IMR-90 (cell line): Measurements from ENCODE around the gene MINDY3.

Source experiments
- FOS ChIP-seq: fragments of 150-350 bp; IDR thresholded peaks from 2 replicates; pipeline ENCODE4 v1.6.1; 2016; ENCODE audit warnings: low read depth, low read length
- MAZ ChIP-seq: IDR thresholded peaks from 2 replicates; pipeline ENCODE4 v1.6.1; 2012; ENCODE audit warnings: low read depth, mild to moderate bottlenecking, low read length, improper control_type of control experiment, moderate library complexity, borderline replicate concordance
- MXI1 ChIP-seq: IDR thresholded peaks from 2 replicates; pipeline ENCODE4 v1.6.1; 2012; ENCODE audit warnings: low read depth, mild to moderate bottlenecking, low read length, moderate library complexity, borderline replicate concordance
- POLR2A ChIP-seq: IDR thresholded peaks from 2 replicates; pipeline ENCODE4 v1.6.1; 2012; ENCODE audit warnings: mild to moderate bottlenecking, low read depth, low read length
- RAD21 ChIP-seq: IDR thresholded peaks from 2 replicates; pipeline ENCODE4 v1.6.1; 2012; ENCODE audit warnings: low read length, improper control_type of control experiment
- RCOR1 ChIP-seq: IDR thresholded peaks from 2 replicates; pipeline ENCODE4 v1.6.1; 2012; ENCODE audit warnings: mild to moderate bottlenecking, low read length, improper control_type of control experiment; ENCODE audit not compliant: insufficient replicate concordance
- RFX5 ChIP-seq: IDR thresholded peaks from 2 replicates; pipeline ENCODE4 v1.8.0; 2012; ENCODE audit warnings: low read depth, mild to moderate bottlenecking, low read length, moderate library complexity
- TF ChIP-seq, protein P1 (sequence below): conservative IDR thresholded peaks from 2 replicates; pipeline ENCODE4 v1.5.1; 2012; ENCODE audit warnings: mild to moderate bottlenecking, low read depth, low read length, improper control_type of control experiment
- TF ChIP-seq, protein P2 (sequence below): fragments of 150-350 bp; IDR thresholded peaks from 2 replicates; pipeline ENCODE4 v1.6.1; 2017; ENCODE audit warnings: mild to moderate bottlenecking, antibody characterized with exemption, low read length, low read depth

GRCh38 chr10:15858861-15859281 is 1.4 kb downstream of the MINDY3 start:
- TF ChIP-seq, protein P1, sequence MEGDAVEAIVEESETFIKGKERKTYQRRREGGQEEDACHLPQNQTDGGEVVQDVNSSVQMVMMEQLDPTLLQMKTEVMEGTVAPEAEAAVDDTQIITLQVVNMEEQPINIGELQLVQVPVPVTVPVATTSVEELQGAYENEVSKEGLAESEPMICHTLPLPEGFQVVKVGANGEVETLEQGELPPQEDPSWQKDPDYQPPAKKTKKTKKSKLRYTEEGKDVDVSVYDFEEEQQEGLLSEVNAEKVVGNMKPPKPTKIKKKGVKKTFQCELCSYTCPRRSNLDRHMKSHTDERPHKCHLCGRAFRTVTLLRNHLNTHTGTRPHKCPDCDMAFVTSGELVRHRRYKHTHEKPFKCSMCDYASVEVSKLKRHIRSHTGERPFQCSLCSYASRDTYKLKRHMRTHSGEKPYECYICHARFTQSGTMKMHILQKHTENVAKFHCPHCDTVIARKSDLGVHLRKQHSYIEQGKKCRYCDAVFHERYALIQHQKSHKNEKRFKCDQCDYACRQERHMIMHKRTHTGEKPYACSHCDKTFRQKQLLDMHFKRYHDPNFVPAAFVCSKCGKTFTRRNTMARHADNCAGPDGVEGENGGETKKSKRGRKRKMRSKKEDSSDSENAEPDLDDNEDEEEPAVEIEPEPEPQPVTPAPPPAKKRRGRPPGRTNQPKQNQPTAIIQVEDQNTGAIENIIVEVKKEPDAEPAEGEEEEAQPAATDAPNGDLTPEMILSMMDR = no peak
- TF ChIP-seq MXI1 (no peak), FOS (no peak), RAD21 (no peak), POLR2A (no peak), RCOR1 (no peak), MAZ (no peak), RFX5 (no peak)
- TF ChIP-seq, protein P2, sequence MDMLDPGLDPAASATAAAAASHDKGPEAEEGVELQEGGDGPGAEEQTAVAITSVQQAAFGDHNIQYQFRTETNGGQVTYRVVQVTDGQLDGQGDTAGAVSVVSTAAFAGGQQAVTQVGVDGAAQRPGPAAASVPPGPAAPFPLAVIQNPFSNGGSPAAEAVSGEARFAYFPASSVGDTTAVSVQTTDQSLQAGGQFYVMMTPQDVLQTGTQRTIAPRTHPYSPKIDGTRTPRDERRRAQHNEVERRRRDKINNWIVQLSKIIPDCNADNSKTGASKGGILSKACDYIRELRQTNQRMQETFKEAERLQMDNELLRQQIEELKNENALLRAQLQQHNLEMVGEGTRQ = no peak
